ENCODE data around the gene POU2F2.

POU2F2 gene

GRCh38 chr19:42134535-42135070 is 2.4 kb upstream of the POU2F2 start:
- Histone ChIP-seq H2AFZ (ENCODE audit: low read depth, low read length) (no peak overlapping the region), H3K27me3 (ENCODE audit: insufficient read depth, low read length, poor library complexity) (no peaks in the 10 kb centered on the region), H4K20me1 (ENCODE audit: insufficient read depth, low read length) (peaks cover under 1% of the 10 kb centered on the region; the same call in 1 of the 2 replicates), H3K9ac (ENCODE audit: low read depth, low read length) (no peak overlapping the region), H3K27ac (ENCODE audit: low read length) (no peak overlapping the region), H3K4me2 (ENCODE audit: insufficient read depth, low read length) (no peak overlapping the region), H3K4me3 (ENCODE audit: low read depth in 1 of 2, low read length in 2 of 2) (no peak overlapping the region), H3K9me3 (ENCODE audit: insufficient read depth, low read length, severe bottlenecking) (no peaks in the 10 kb centered on the region), H3K4me1 (ENCODE audit: insufficient read depth, low read length) (peaks cover 27% of the 10 kb centered on the region), H3K36me3 (ENCODE audit: insufficient read depth, low read length) (no peaks in the 10 kb centered on the region), H3K79me2 (ENCODE audit: insufficient read depth, low read length) (no peaks in the 10 kb centered on the region)
- no peak for DNase-seq
- ATAC-seq (ENCODE audit: insufficient read depth, low read depth): no peak
- TF ChIP-seq EZH2 (IDR thresholded peaks at IDR 0.05; ENCODE audit: borderline replicate concordance, low read depth, low read length, severe bottlenecking): no peak
- no peak for TF ChIP-seq CTCF (IDR thresholded peaks at IDR 0.05; ENCODE audit: borderline replicate concordance, extremely low read depth, low read length, poor library complexity, severe bottlenecking)

- Histone ChIP-seq H3K27ac (ENCODE audit: low read length) (peak overlapping the region; percentile 5; the same call in 1 of the 2 replicates), H3K27me3 (ENCODE audit: insufficient read depth, low read length, poor library complexity) (no peaks in the 10 kb centered on the region), H3K4me2 (ENCODE audit: insufficient read depth, low read length) (peak overlapping the region; percentile 95), H4K20me1 (ENCODE audit: insufficient read depth, low read length) (no peaks in the 10 kb centered on the region; the same call in 1 of the 2 replicates), H3K9ac (ENCODE audit: low read depth, low read length) (peak overlapping the region; percentile 47), H3K4me1 (ENCODE audit: insufficient read depth, low read length) (peaks cover 27% of the 10 kb centered on the region), H2AFZ (ENCODE audit: low read depth, low read length) (peak overlapping the region; percentile 74), H3K4me3 (ENCODE audit: low read depth in 1 of 2, low read length in 2 of 2) (peak overlapping the region in 1 of 2 experiments; percentile 61; a peak in 2 of 4 replicates), H3K79me2 (ENCODE audit: insufficient read depth, low read length) (no peaks in the 10 kb centered on the region), H3K9me3 (ENCODE audit: insufficient read depth, low read length, severe bottlenecking) (no peaks in the 10 kb centered on the region), H3K36me3 (ENCODE audit: insufficient read depth, low read length) (no peaks in the 10 kb centered on the region)
- peak; percentile 83 for DNase-seq
- peak; percentile 72 for ATAC-seq (ENCODE audit: insufficient read depth, low read depth)
- peak; percentile 94 for TF ChIP-seq CTCF (IDR thresholded peaks at IDR 0.05; ENCODE audit: borderline replicate concordance, extremely low read depth, low read length, poor library complexity, severe bottlenecking)
- no peak for TF ChIP-seq EZH2 (IDR thresholded peaks at IDR 0.05; ENCODE audit: borderline replicate concordance, low read depth, low read length, severe bottlenecking)
Measured at GRCh38 chr19:42132851-42133528, 744 bp upstream of the POU2F2 start.

DNA sequence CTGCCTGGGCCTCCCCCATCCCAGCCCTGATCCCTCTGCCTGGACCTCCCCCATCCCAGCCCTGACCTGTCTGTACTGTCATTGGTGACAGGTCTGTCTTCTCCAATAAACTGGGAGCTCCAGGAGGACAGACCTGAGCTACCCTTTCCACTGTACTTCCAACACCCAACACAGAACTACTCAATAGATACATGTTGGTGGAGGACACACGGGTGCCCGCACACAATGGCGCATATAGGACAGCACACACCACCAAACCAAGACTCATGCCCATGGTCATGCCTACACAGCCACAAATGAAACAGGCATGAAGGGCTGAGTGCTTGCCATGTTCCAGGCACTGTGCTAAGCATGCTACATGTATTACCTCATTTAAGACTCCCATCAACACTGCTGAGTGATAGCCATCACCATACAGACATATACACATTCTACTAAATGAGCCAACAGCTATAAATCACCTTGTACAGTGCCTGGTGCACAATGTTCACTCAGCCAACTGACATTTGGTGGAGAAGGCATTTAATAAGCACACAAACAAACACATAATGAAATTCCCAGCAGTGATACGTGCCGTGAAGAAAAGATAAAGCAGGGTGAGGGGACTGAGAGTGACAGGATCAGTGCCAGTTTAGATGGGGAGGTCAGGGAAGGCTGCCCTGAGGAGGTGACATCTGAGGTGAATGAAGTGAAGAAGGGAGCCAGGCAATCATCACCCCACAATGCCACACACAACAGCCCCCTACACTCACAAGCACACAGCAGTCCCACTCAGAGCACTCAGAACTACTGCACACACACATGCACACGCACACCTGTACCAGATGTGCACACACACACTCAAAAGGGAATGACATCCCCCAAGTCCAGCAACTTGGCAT is 857 bp downstream of the POU2F2 start:
- Histone ChIP-seq H3K36me3 (ENCODE audit: insufficient read depth, low read length) (no peaks in the 10 kb centered on the region), H3K4me3 (ENCODE audit: low read depth in 1 of 2, low read length in 2 of 2) (no peak overlapping the region), H3K79me2 (ENCODE audit: insufficient read depth, low read length) (no peaks in the 10 kb centered on the region), H3K27me3 (ENCODE audit: insufficient read depth, low read length, poor library complexity) (no peaks in the 10 kb centered on the region), H3K9ac (ENCODE audit: low read depth, low read length) (no peak overlapping the region), H3K4me2 (ENCODE audit: insufficient read depth, low read length) (no peak overlapping the region), H3K9me3 (ENCODE audit: insufficient read depth, low read length, severe bottlenecking) (no peaks in the 10 kb centered on the region), H3K27ac (ENCODE audit: low read length) (no peak overlapping the region), H4K20me1 (ENCODE audit: insufficient read depth, low read length) (no peaks in the 10 kb centered on the region; the same call in 1 of the 2 replicates), H3K4me1 (ENCODE audit: insufficient read depth, low read length) (peaks cover 26% of the 10 kb centered on the region), H2AFZ (ENCODE audit: low read depth, low read length) (no peak overlapping the region)
- DNase-seq (no peak), ATAC-seq (ENCODE audit: insufficient read depth, low read depth) (no peak)
- TF ChIP-seq EZH2 (IDR thresholded peaks at IDR 0.05; ENCODE audit: borderline replicate concordance, low read depth, low read length, severe bottlenecking) (no peak), CTCF (IDR thresholded peaks at IDR 0.05; ENCODE audit: borderline replicate concordance, extremely low read depth, low read length, poor library complexity, severe bottlenecking) (no peak)
